ENCODE measurements around the gene TRPV2. TPM values are rescaled to one million over a fixed set of nuclear protein-coding genes. Genes with fewer than 3 reads are reported as not detected.

TRPV2 gene
- total and polyA plus RNA-seq, 10 of the 15 experiments (the other 5 are each of a cell fraction or from before 2014, with no cell fraction given): 8.9 to 94.4 (median 54.1) TPM

DNA sequence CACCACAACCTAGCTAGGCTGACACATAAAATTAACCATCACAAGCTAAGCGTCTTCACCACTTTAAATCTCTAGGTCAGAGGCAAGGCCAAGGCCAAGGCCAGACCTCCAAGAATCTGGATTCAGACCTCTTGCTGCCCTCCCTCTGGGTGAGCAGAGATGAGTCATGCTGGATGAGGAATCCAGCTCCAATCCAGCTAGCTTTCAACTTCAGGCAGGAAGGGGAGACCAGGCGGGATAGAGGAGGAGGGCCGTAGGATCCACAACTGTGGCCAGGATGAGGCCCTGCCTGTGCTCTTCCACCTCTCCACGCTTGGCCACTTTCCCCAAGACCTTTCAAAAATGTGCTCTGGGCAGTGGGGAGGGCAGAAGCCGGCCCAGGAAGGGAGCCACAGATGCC is 61.9 kb downstream of the TRPV2 start:
- Histone ChIP-seq H3K27me3 (replicated peaks in 1 of 2; ENCODE audit: control insufficient read depth in 2 of 2, insufficient read depth in 2 of 2, low read length in 1 of 2) (no peaks in the 10 kb centered on the region; a peak in 1 of 4 replicates), H3K4me3 (no peak overlapping the region), H3K36me3 (ENCODE audit: control insufficient read depth in 2 of 2, insufficient read depth in 2 of 2, low read length in 1 of 2) (no peaks in the 10 kb centered on the region), H3K9me3 (replicated peaks; ENCODE audit: control insufficient read depth, insufficient read depth, low read length) (no peaks in the 10 kb centered on the region), H3K27ac (ENCODE audit: control insufficient read depth, insufficient read depth) (no peak overlapping the region), H3K79me2 (ENCODE audit: control insufficient read depth, insufficient read depth, low read length) (no peaks in the 10 kb centered on the region), H2AFZ (ENCODE audit: control insufficient read depth, low read depth, low read length) (no peak overlapping the region), H3K4me1 (ENCODE audit: control insufficient read depth, insufficient read depth, low read length) (no peaks in the 10 kb centered on the region), H3K9ac (ENCODE audit: control insufficient read depth, insufficient read depth, low read length) (no peak overlapping the region), H3K4me2 (ENCODE audit: control insufficient read depth, insufficient read depth) (no peak overlapping the region), H4K20me1 (ENCODE audit: control insufficient read depth, insufficient read depth) (no peaks in the 10 kb centered on the region)
- SMC1A ChIA-PET (ENCODE audit: uncharacterized antibody, unreplicated experiment): interaction anchor here (1.0 kb wide), 1 partner anchor 62 kb away, joined by 3 read pairs; the partner anchor contains the start of gene TRPV2
- POLR2A ChIA-PET: no interaction called here
- ATAC-seq (no peak), DNase-seq (ENCODE audit: low read depth, low spot score) (no peak), FAIRE-seq (no peak)
- intact Hi-C loops (cut with micrococcal nuclease; ENCODE audit: unreplicated experiment): no loop called here
- CTCF ChIA-PET: no interaction called here
- in situ Hi-C loops (cut with MboI): no loop called here
- RAD21 ChIA-PET (ENCODE audit: unreplicated experiment): no interaction called here
- TF ChIP-seq, protein P1, sequence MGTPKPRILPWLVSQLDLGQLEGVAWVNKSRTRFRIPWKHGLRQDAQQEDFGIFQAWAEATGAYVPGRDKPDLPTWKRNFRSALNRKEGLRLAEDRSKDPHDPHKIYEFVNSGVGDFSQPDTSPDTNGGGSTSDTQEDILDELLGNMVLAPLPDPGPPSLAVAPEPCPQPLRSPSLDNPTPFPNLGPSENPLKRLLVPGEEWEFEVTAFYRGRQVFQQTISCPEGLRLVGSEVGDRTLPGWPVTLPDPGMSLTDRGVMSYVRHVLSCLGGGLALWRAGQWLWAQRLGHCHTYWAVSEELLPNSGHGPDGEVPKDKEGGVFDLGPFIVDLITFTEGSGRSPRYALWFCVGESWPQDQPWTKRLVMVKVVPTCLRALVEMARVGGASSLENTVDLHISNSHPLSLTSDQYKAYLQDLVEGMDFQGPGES (IDR thresholded peaks at IDR 0.05): no peak
- 65% methylated on average over 5 of the region's 5 CpGs for WGBS (ENCODE audit: insufficient coverage, insufficient replicate concordance, low lambda C conversion rate, missing lambda C conversion rate)
- BruUV-seq (replicated peaks): no TSS peak

DNA sequence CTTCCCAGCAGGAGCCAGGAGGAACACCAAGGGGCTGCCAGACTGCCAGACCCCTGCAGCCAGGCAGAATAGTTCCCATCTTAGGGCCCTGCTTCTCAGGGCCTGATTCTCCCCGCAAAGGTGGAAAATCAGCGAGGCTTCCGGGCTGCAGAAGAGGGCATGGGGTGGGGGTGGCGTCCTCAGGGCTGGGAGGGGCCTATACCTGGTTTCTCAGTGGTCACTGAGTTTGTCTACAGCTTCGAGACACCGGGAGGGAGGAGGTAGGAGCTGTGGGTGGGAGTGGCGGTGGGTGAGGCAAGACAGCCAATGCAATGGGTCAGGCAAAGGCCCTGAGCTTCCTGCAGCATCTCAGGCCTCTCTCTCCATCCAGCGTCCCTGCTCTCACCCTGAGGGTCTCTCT is 62.3 kb downstream of the TRPV2 start:
- POLR2A ChIA-PET: no interaction called here
- RAD21 ChIA-PET (ENCODE audit: unreplicated experiment): no interaction called here
- H3K4me2 ChIP-seq (ENCODE audit: control insufficient read depth, insufficient read depth): no peak overlapping the region
- in situ Hi-C loops (cut with MboI): no loop called here
- H4K20me1 ChIP-seq (ENCODE audit: control insufficient read depth, insufficient read depth): no peaks in the 10 kb centered on the region
- DNase-seq (ENCODE audit: low read depth, low spot score) (no peak), FAIRE-seq (no peak), ATAC-seq (no peak)
- no peak overlapping the region for H2AFZ ChIP-seq (ENCODE audit: control insufficient read depth, low read depth, low read length)
- no peaks in the 10 kb centered on the region for H3K79me2 ChIP-seq (ENCODE audit: control insufficient read depth, insufficient read depth, low read length)
- CTCF ChIA-PET: no interaction called here
- no TSS peak for BruUV-seq (replicated peaks)
- intact Hi-C loops (cut with micrococcal nuclease; ENCODE audit: unreplicated experiment): no loop called here
- H3K27ac ChIP-seq (ENCODE audit: control insufficient read depth, insufficient read depth): no peak overlapping the region
- WGBS (ENCODE audit: insufficient coverage, insufficient replicate concordance, low lambda C conversion rate, missing lambda C conversion rate): 39% methylated on average over 8 of the region's 8 CpGs
- H3K27me3 ChIP-seq (replicated peaks in 1 of 2; ENCODE audit: control insufficient read depth in 2 of 2, insufficient read depth in 2 of 2, low read length in 1 of 2): no peaks in the 10 kb centered on the region; a peak in 1 of 4 replicates
- SMC1A ChIA-PET (ENCODE audit: uncharacterized antibody, unreplicated experiment): interaction anchor here (1.0 kb wide), 1 partner anchor 62 kb away, joined by 3 read pairs; the partner anchor contains the start of gene TRPV2
- no peak overlapping the region for H3K4me3 ChIP-seq
- no peaks in the 10 kb centered on the region for H3K9me3 ChIP-seq (replicated peaks; ENCODE audit: control insufficient read depth, insufficient read depth, low read length)
- no peaks in the 10 kb centered on the region for H3K4me1 ChIP-seq (ENCODE audit: control insufficient read depth, insufficient read depth, low read length)
- no peaks in the 10 kb centered on the region for H3K36me3 ChIP-seq (ENCODE audit: control insufficient read depth in 2 of 2, insufficient read depth in 2 of 2, low read length in 1 of 2)
- H3K9ac ChIP-seq (ENCODE audit: control insufficient read depth, insufficient read depth, low read length): no peak overlapping the region
- TF ChIP-seq KLF5 (IDR thresholded peaks at IDR 0.05; ENCODE audit: partially characterized antibody) (no peak), NFIC (IDR thresholded peaks at IDR 0.05; ENCODE audit: low read depth, low read length) (no peak), SRF (IDR thresholded peaks at IDR 0.05; ENCODE audit: low read depth in 2 of 2, low read length in 2 of 2) (no peak), CHD4 (IDR thresholded peaks at IDR 0.05) (no peak), IKZF1 (conservative IDR thresholded peaks at IDR 0.05) (no peak), EZH2 (IDR thresholded peaks at IDR 0.05; ENCODE audit: borderline replicate concordance, control insufficient read depth, low read depth, low read length) (no peak), ZNF207 (IDR thresholded peaks at IDR 0.05; ENCODE audit: borderline replicate concordance) (no peak), NFXL1 (IDR thresholded peaks at IDR 0.05; ENCODE audit: borderline replicate concordance) (no peak), ZZZ3 (IDR thresholded peaks at IDR 0.05; ENCODE audit: control insufficient read depth, insufficient read length, low read depth) (no peak), MXI1 (IDR thresholded peaks at IDR 0.05; ENCODE audit: low read depth, low read length) (no peak), EP300 (IDR thresholded peaks at IDR 0.05; ENCODE audit: borderline replicate concordance in 1 of 2, control insufficient read depth in 1 of 2, low read depth in 2 of 2, low read length in 2 of 2) (no peak), MYC (IDR thresholded peaks at IDR 0.05; ENCODE audit: insufficient read depth, insufficient read length, insufficient replicate concordance, low read length, severe bottlenecking) (no peak)
- TF ChIP-seq, protein P1 (IDR thresholded peaks at IDR 0.05): no peak
- TF ChIP-seq, protein P2, sequence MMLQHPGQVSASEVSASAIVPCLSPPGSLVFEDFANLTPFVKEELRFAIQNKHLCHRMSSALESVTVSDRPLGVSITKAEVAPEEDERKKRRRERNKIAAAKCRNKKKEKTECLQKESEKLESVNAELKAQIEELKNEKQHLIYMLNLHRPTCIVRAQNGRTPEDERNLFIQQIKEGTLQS (IDR thresholded peaks at IDR 0.05; ENCODE audit: borderline replicate concordance, extremely low read depth, low read depth, low read length): no peak
- TF ChIP-seq, protein P3, sequence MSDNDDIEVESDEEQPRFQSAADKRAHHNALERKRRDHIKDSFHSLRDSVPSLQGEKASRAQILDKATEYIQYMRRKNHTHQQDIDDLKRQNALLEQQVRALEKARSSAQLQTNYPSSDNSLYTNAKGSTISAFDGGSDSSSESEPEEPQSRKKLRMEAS (IDR thresholded peaks at IDR 0.05; ENCODE audit: low read depth, low read length): no peak

All from GM12878 (cell line).